ENCODE results near the gene WDR87. TPM values are rescaled to one million over a fixed set of nuclear protein-coding genes. Genes with fewer than 3 reads are reported as not detected.

WDR87 gene
- total and polyA plus RNA-seq, 2 of the 8 experiments (the other 6 are each of a cell fraction or from before 2014, with no cell fraction given) = not detected

DNA sequence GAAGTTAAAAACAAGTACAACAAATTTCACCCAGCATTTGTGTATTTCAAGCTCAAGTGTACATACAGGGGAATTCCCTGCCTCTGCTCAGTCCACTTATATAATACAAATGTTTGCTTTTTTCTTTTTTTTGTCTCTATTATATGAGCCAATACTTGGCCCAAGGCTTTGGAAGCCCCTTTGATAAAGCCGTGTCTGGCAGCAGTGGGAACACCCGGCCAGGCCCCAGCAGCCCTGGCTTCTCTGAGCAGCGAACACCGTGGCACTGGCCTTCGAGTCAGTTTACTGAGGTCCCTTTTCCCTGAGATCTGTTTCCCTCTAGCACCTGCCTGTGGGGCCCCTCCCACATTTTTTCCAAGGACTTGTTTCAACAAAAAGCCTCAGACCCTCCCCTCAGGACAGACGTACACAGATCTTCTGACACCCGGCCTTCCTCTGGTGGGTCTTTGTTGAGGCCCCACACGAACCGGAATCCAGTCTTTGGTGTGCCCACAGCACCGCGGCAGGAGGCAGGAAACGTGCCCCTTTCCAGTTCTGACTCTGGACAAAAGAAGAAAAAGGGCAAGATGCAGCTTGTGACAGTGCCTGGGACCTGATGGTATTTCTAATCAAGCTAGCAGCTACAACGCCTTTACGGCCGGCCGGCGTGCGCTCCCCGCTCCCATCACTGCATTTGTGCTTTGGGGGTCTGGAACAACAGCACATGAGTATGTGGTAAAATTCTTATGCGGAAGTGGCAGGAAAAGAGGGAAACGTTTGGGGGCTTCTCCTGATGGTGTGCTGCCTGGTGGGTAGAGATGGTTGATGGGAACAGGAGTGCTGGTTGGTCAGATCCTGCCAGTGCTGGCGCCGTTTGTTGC is 14.4 kb upstream of the WDR87 start (continued):
- no peak for TF ChIP-seq RAD21 (IDR thresholded peaks at IDR 0.05 in 1 of 2, conservative IDR thresholded peaks at IDR 0.05 in 1 of 2; ENCODE audit: low read depth in 2 of 2, low read length in 2 of 2)
- no peak for TF ChIP-seq TCF12 (IDR thresholded peaks at IDR 0.05; ENCODE audit: low read depth, low read length)
- TF ChIP-seq SP2 (IDR thresholded peaks at IDR 0.05; ENCODE audit: low read length) = no peak
- TF ChIP-seq SRF (IDR thresholded peaks at IDR 0.05; ENCODE audit: low read depth, low read length) = no peak
- TF ChIP-seq RBBP5 (IDR thresholded peaks at IDR 0.05; ENCODE audit: borderline replicate concordance, low read depth, low read length) = no peak
- TF ChIP-seq TBP (IDR thresholded peaks at IDR 0.05; ENCODE audit: low read depth, low read length) = no peak
- no peak for TF ChIP-seq MAFK (IDR thresholded peaks at IDR 0.05; ENCODE audit: low read depth, low read length)
- TF ChIP-seq HDAC2 (IDR thresholded peaks at IDR 0.05; ENCODE audit: borderline replicate concordance in 1 of 2, low read depth in 2 of 2, low read length in 2 of 2) = no peak

Measured in H1 (cell line).